Esophagus squamous epithelium (tissue), 5 donors: ENCODE measurements around the gene PSMB5. TPM values are rescaled to one million over a fixed set of nuclear protein-coding genes. Genes with fewer than 3 reads are reported as not detected.

Source experiments
- DNase-seq: peaks from one replicate; lab custom pipeline; 2025; lab: John Stamatoyannopoulos, UW
- H3K27ac ChIP-seq, 4 donors: fragments of 200-600 bp; sonication (generic); one replicate each; pipeline ENCODE4 v1.5.1; 2016 to 2019; ENCODE audit warnings: mild to moderate bottlenecking in 1 of 4
- H3K27me3 ChIP-seq, 4 donors: fragments of 200-600 bp; sonication (generic); 1 replicate in 3 of 4; 2 replicates in 1 of 4; pipeline versions ENCODE4 v1.5.1 to v1.6.0; 2017 to 2021; ENCODE audit warnings: antibody characterized with exemption in 1 of 4
- H3K36me3 ChIP-seq, 3 donors: fragments of 200-600 bp; sonication (generic); one replicate each; pipeline ENCODE4 v1.5.1; 2016 to 2019
- H3K4me1 ChIP-seq, 3 donors: fragments of 200-600 bp; sonication (generic); one replicate each; pipeline ENCODE4 v1.5.1; 2017 to 2019
- H3K4me3 ChIP-seq, 4 donors: fragments of 200-600 bp; sonication (generic); 1 replicate in 3 of 4; 2 replicates in 1 of 4; pipeline ENCODE4 v1.5.1; 2016 to 2019; ENCODE audit warnings: mild to moderate bottlenecking in 2 of 4, moderate library complexity in 1 of 4
- H3K9me3 ChIP-seq, 3 donors: fragments of 200-600 bp; sonication (generic); one replicate each; pipeline ENCODE4 v1.5.1; 2016 to 2019
- POLR2A ChIP-seq, 4 donors: fragments of 450-650 bp; IDR thresholded peaks; one replicate each; pipeline ENCODE4 v1.6.1; 2017; ENCODE audit warnings: antibody characterized with exemption in 4 of 4, mild to moderate bottlenecking in 4 of 4, moderate library complexity in 3 of 4
- WGBS, 2 donors: methylation state at CpG; one replicate each; pipeline ENCODE4 v1.1.5; 2018; 5-methylcytosine and 5-hydroxymethylcytosine counted together
- intact Hi-C: fragments of 100-400 bp; cut with DNase I; formaldehyde crosslinking; loops from one replicate; pipeline ENCODE4 v1.15.0; 2022
- total RNA-seq, 4 donors: library from RNA; depleted of rRNA; stranded (reverse); fragments of >200 nt; gene quantifications; one replicate each; pipeline ENCODE4 v1.1.0, GENCODE V29; 2016
- TF ChIP-seq, protein P1 (sequence below), 6 experiments: fragments of 450-650 bp in 4 of 6; fragments of 200-600 bp in 2 of 6; sonication (generic) in 2 of 6; IDR thresholded peaks; one replicate each; pipeline ENCODE4 v1.5.1; 2016 to 2019; ENCODE audit warnings: antibody characterized with exemption in 6 of 6, mild to moderate bottlenecking in 4 of 6, moderate library complexity in 4 of 6
- donor health status: DM: yes; HTN: yes; CAD: no.

PSMB5 gene
- total RNA-seq, 4 donors from 2014 or later: 140 to 185 (median 153) TPM

- WGBS, 2 donors: 64 to 72% methylated on average over 7 of the region's 7 CpGs
These were observed 12.7 kb downstream of the PSMB5 start for GRCh38 chr14:23021889-23022442.

GRCh38 chr14:23021434-23021833, 13.3 kb downstream of the PSMB5 start:
- 76 to 77% methylated on average over 9 of the region's 9 CpGs for WGBS, 2 donors
- peaks cover 0 to 34% (median 15%) of the 10 kb centered on the region in 3 donors for H3K36me3 ChIP-seq
- H3K4me1 ChIP-seq: no peaks in the 10 kb centered on the region
- intact Hi-C loops: no loop called here
- no peaks in the 10 kb centered on the region for H3K9me3 ChIP-seq
- H3K27me3 ChIP-seq: no peaks in the 10 kb centered on the region
- DNase-seq: no peak
- no peak for TF ChIP-seq POLR2A (IDR thresholded peaks at IDR 0.05)
- TF ChIP-seq, protein P1, sequence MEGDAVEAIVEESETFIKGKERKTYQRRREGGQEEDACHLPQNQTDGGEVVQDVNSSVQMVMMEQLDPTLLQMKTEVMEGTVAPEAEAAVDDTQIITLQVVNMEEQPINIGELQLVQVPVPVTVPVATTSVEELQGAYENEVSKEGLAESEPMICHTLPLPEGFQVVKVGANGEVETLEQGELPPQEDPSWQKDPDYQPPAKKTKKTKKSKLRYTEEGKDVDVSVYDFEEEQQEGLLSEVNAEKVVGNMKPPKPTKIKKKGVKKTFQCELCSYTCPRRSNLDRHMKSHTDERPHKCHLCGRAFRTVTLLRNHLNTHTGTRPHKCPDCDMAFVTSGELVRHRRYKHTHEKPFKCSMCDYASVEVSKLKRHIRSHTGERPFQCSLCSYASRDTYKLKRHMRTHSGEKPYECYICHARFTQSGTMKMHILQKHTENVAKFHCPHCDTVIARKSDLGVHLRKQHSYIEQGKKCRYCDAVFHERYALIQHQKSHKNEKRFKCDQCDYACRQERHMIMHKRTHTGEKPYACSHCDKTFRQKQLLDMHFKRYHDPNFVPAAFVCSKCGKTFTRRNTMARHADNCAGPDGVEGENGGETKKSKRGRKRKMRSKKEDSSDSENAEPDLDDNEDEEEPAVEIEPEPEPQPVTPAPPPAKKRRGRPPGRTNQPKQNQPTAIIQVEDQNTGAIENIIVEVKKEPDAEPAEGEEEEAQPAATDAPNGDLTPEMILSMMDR (IDR thresholded peaks at IDR 0.05): no peak
- no peak overlapping the region for H3K27ac ChIP-seq
- no peak overlapping the region for H3K4me3 ChIP-seq

More at GRCh38 chr14:23021889-23022442, 12.7 kb downstream of the PSMB5 start:
- Histone ChIP-seq H3K27me3 (no peaks in the 10 kb centered on the region), H3K27ac (no peak overlapping the region), H3K36me3 (peaks cover 0 to 39% (median 15%) of the 10 kb centered on the region in 3 donors), H3K4me3 (no peak overlapping the region), H3K4me1 (no peaks in the 10 kb centered on the region), H3K9me3 (no peaks in the 10 kb centered on the region)
- no peak for DNase-seq
- intact Hi-C loops: no loop called here
- TF ChIP-seq POLR2A (IDR thresholded peaks at IDR 0.05): no peak

- no peak overlapping the region for H3K4me3 ChIP-seq
- H3K36me3 ChIP-seq: peaks cover 0 to 24% (median 6%) of the 10 kb centered on the region in 3 donors
- intact Hi-C loops: no loop called here
- no peak for TF ChIP-seq POLR2A (IDR thresholded peaks at IDR 0.05)
- TF ChIP-seq, protein P1 (IDR thresholded peaks at IDR 0.05): no peak
- WGBS, 2 donors: 85 to 90% methylated on average over 7 of the region's 7 CpGs
- no peaks in the 10 kb centered on the region for H3K27me3 ChIP-seq
- no peak overlapping the region for H3K27ac ChIP-seq
- no peak for DNase-seq
- H3K4me1 ChIP-seq: no peaks in the 10 kb centered on the region
- no peaks in the 10 kb centered on the region for H3K9me3 ChIP-seq
These were observed 14.3 kb downstream of the PSMB5 start for GRCh38 chr14:23020143-23021128.

DNA sequence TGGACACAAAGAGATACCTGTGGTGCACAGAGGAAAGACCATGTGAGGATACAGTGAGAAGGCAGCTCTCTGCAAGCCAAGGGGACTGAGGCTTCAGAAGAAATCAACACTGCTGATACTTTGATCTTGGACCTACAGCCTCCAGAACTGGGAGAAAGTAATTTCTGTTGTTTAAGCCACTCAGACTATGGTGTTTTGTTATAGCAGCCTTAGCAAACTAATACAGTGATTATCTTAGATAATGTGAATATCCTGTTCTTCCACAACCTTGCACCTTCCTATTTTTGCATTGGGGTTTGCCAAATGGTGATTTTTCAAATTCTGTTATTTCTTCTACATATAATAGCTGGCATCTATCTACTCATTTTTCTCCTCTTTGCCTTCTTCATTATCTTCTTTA, 16.6 kb downstream of the PSMB5 start:
- TF ChIP-seq, protein P1 (IDR thresholded peaks at IDR 0.05): no peak
- no peak for TF ChIP-seq POLR2A (IDR thresholded peaks at IDR 0.05)
- Histone ChIP-seq H3K36me3 (peaks cover 0 to under 1% (median 0%) of the 10 kb centered on the region in 3 donors), H3K9me3 (no peaks in the 10 kb centered on the region), H3K4me1 (no peaks in the 10 kb centered on the region), H3K4me3 (no peak overlapping the region), H3K27me3 (no peaks in the 10 kb centered on the region), H3K27ac (no peak overlapping the region)
- intact Hi-C loops: no loop called here
- no peak for DNase-seq

- Histone ChIP-seq H3K4me1 (no peaks in the 10 kb centered on the region), H3K27me3 (no peaks in the 10 kb centered on the region), H3K27ac (no peak overlapping the region), H3K36me3 (no peaks in the 10 kb centered on the region), H3K4me3 (no peak overlapping the region), H3K9me3 (no peaks in the 10 kb centered on the region)
- 83 to 89% methylated on average over 3 to 5 of the region's 5 CpGs for WGBS, 2 donors
- TF ChIP-seq, protein P1 (IDR thresholded peaks at IDR 0.05): no peak
- TF ChIP-seq POLR2A (IDR thresholded peaks at IDR 0.05): no peak
- intact Hi-C loops: no loop called here
- no peak for DNase-seq
These were observed 17.6 kb downstream of the PSMB5 start for GRCh38 chr14:23017091-23017490.
